ENCODE measurements around the gene PSMD7.

PSMD7 gene

GRCh38 chr16:74296432-74297144 lies at the start of gene PSMD7:
Gene PSMD7, plus strand, starts transcription at chr16:74296814. Its CDS starts 101 bp downstream, at chr16:74296915.
- Histone ChIP-seq H3K9ac (ENCODE audit: low read depth in 1 of 2, low read length in 2 of 2) (peak within 1 kb of the TSS; percentile 93 to 94), H3K27me3 (ENCODE audit: control insufficient read depth in 1 of 2, insufficient read depth in 2 of 2, low read length in 2 of 2) (no peaks in the 10 kb centered on the region), H3K4me3 (ENCODE audit: low read depth in 1 of 2, low read length in 2 of 2) (peak within 1 kb of the TSS; percentile 80 to 99), H3K36me3 (ENCODE audit: control insufficient read depth in 1 of 2, insufficient read depth in 2 of 2, low read length in 2 of 2) (peaks cover 11 to 24% of the 10 kb centered on the region in 2 donors), H3K9me3 (ENCODE audit: control insufficient read depth in 1 of 2, low read length in 2 of 2) (peaks cover 4 to 7% of the 10 kb centered on the region in 2 donors), H3K4me1 (ENCODE audit: control insufficient read depth in 1 of 2, insufficient read depth in 2 of 2, low read length in 2 of 2) (peaks cover 17 to 24% of the 10 kb centered on the region in 2 donors), H3K27ac (ENCODE audit: low read depth, low read length) (peak within 1 kb of the TSS; percentile 95)

- Histone ChIP-seq H3K9ac (ENCODE audit: low read depth in 1 of 2, low read length in 2 of 2) (no peak overlapping the region), H3K4me1 (ENCODE audit: control insufficient read depth in 1 of 2, insufficient read depth in 2 of 2, low read length in 2 of 2) (no peaks in the 10 kb centered on the region), H3K27me3 (ENCODE audit: control insufficient read depth in 1 of 2, insufficient read depth in 2 of 2, low read length in 2 of 2) (no peaks in the 10 kb centered on the region), H3K9me3 (ENCODE audit: control insufficient read depth in 1 of 2, low read length in 2 of 2) (no peaks in the 10 kb centered on the region), H3K36me3 (ENCODE audit: control insufficient read depth in 1 of 2, insufficient read depth in 2 of 2, low read length in 2 of 2) (no peaks in the 10 kb centered on the region), H3K27ac (ENCODE audit: low read depth, low read length) (no peak overlapping the region), H3K4me3 (ENCODE audit: low read depth in 1 of 2, low read length in 2 of 2) (no peak overlapping the region)
These were observed 47.4 kb upstream of the PSMD7 start for GRCh38 chr16:74249254-74249653.

- Histone ChIP-seq H3K36me3 (ENCODE audit: control insufficient read depth in 1 of 2, insufficient read depth in 2 of 2, low read length in 2 of 2) (no peaks in the 10 kb centered on the region), H3K27ac (ENCODE audit: low read depth, low read length) (no peak overlapping the region), H3K9me3 (ENCODE audit: control insufficient read depth in 1 of 2, low read length in 2 of 2) (no peaks in the 10 kb centered on the region), H3K4me1 (ENCODE audit: control insufficient read depth in 1 of 2, insufficient read depth in 2 of 2, low read length in 2 of 2) (no peaks in the 10 kb centered on the region), H3K9ac (ENCODE audit: low read depth in 1 of 2, low read length in 2 of 2) (no peak overlapping the region), H3K4me3 (ENCODE audit: low read depth in 1 of 2, low read length in 2 of 2) (no peak overlapping the region), H3K27me3 (ENCODE audit: control insufficient read depth in 1 of 2, insufficient read depth in 2 of 2, low read length in 2 of 2) (no peaks in the 10 kb centered on the region)
These were observed 46.8 kb upstream of the PSMD7 start for GRCh38 chr16:74249846-74250245.

GRCh38 chr16:74252329-74252728 lies 44.3 kb upstream of the PSMD7 start:
- Histone ChIP-seq H3K27me3 (ENCODE audit: control insufficient read depth in 1 of 2, insufficient read depth in 2 of 2, low read length in 2 of 2) (no peaks in the 10 kb centered on the region), H3K4me3 (ENCODE audit: low read depth in 1 of 2, low read length in 2 of 2) (no peak overlapping the region), H3K9ac (ENCODE audit: low read depth in 1 of 2, low read length in 2 of 2) (no peak overlapping the region), H3K36me3 (ENCODE audit: control insufficient read depth in 1 of 2, insufficient read depth in 2 of 2, low read length in 2 of 2) (no peaks in the 10 kb centered on the region), H3K27ac (ENCODE audit: low read depth, low read length) (no peak overlapping the region), H3K9me3 (ENCODE audit: control insufficient read depth in 1 of 2, low read length in 2 of 2) (no peaks in the 10 kb centered on the region), H3K4me1 (ENCODE audit: control insufficient read depth in 1 of 2, insufficient read depth in 2 of 2, low read length in 2 of 2) (no peaks in the 10 kb centered on the region)

GRCh38 chr16:74253161-74253938 lies 43.3 kb upstream of the PSMD7 start:
- H3K27me3 ChIP-seq (ENCODE audit: control insufficient read depth in 1 of 2, insufficient read depth in 2 of 2, low read length in 2 of 2) = no peaks in the 10 kb centered on the region
- no peaks in the 10 kb centered on the region for H3K36me3 ChIP-seq (ENCODE audit: control insufficient read depth in 1 of 2, insufficient read depth in 2 of 2, low read length in 2 of 2)
- no peaks in the 10 kb centered on the region for H3K9me3 ChIP-seq (ENCODE audit: control insufficient read depth in 1 of 2, low read length in 2 of 2)
- H3K4me1 ChIP-seq (ENCODE audit: control insufficient read depth in 1 of 2, insufficient read depth in 2 of 2, low read length in 2 of 2) = no peaks in the 10 kb centered on the region
- H3K27ac ChIP-seq (ENCODE audit: low read depth, low read length) = no peak overlapping the region
- H3K4me3 ChIP-seq (ENCODE audit: low read depth in 1 of 2, low read length in 2 of 2) = no peak overlapping the region
- no peak overlapping the region for H3K9ac ChIP-seq (ENCODE audit: low read depth in 1 of 2, low read length in 2 of 2)

- Histone ChIP-seq H3K4me3 (ENCODE audit: low read depth in 1 of 2, low read length in 2 of 2) (no peak overlapping the region), H3K9me3 (ENCODE audit: control insufficient read depth in 1 of 2, low read length in 2 of 2) (no peaks in the 10 kb centered on the region), H3K27me3 (ENCODE audit: control insufficient read depth in 1 of 2, insufficient read depth in 2 of 2, low read length in 2 of 2) (no peaks in the 10 kb centered on the region), H3K4me1 (ENCODE audit: control insufficient read depth in 1 of 2, insufficient read depth in 2 of 2, low read length in 2 of 2) (no peaks in the 10 kb centered on the region), H3K36me3 (ENCODE audit: control insufficient read depth in 1 of 2, insufficient read depth in 2 of 2, low read length in 2 of 2) (no peaks in the 10 kb centered on the region), H3K27ac (ENCODE audit: low read depth, low read length) (no peak overlapping the region), H3K9ac (ENCODE audit: low read depth in 1 of 2, low read length in 2 of 2) (no peak overlapping the region)
These were observed 39.6 kb upstream of the PSMD7 start for GRCh38 chr16:74257061-74257460.

GRCh38 chr16:74261068-74261467 lies 35.5 kb upstream of the PSMD7 start:
- H3K27ac ChIP-seq (ENCODE audit: low read depth, low read length) = no peak overlapping the region
- H3K9ac ChIP-seq (ENCODE audit: low read depth in 1 of 2, low read length in 2 of 2) = no peak overlapping the region
- H3K4me3 ChIP-seq (ENCODE audit: low read depth in 1 of 2, low read length in 2 of 2) = no peak overlapping the region
- H3K27me3 ChIP-seq (ENCODE audit: control insufficient read depth in 1 of 2, insufficient read depth in 2 of 2, low read length in 2 of 2) = no peaks in the 10 kb centered on the region
- no peaks in the 10 kb centered on the region for H3K36me3 ChIP-seq (ENCODE audit: control insufficient read depth in 1 of 2, insufficient read depth in 2 of 2, low read length in 2 of 2)
- H3K9me3 ChIP-seq (ENCODE audit: control insufficient read depth in 1 of 2, low read length in 2 of 2) = no peaks in the 10 kb centered on the region
- H3K4me1 ChIP-seq (ENCODE audit: control insufficient read depth in 1 of 2, insufficient read depth in 2 of 2, low read length in 2 of 2) = no peaks in the 10 kb centered on the region

- H3K4me1 ChIP-seq (ENCODE audit: control insufficient read depth in 1 of 2, insufficient read depth in 2 of 2, low read length in 2 of 2) = no peaks in the 10 kb centered on the region
- no peaks in the 10 kb centered on the region for H3K9me3 ChIP-seq (ENCODE audit: control insufficient read depth in 1 of 2, low read length in 2 of 2)
- no peak overlapping the region for H3K4me3 ChIP-seq (ENCODE audit: low read depth in 1 of 2, low read length in 2 of 2)
- no peaks in the 10 kb centered on the region for H3K36me3 ChIP-seq (ENCODE audit: control insufficient read depth in 1 of 2, insufficient read depth in 2 of 2, low read length in 2 of 2)
- H3K27ac ChIP-seq (ENCODE audit: low read depth, low read length) = no peak overlapping the region
- H3K9ac ChIP-seq (ENCODE audit: low read depth in 1 of 2, low read length in 2 of 2) = no peak overlapping the region
- H3K27me3 ChIP-seq (ENCODE audit: control insufficient read depth in 1 of 2, insufficient read depth in 2 of 2, low read length in 2 of 2) = no peaks in the 10 kb centered on the region
These were observed 31.8 kb upstream of the PSMD7 start for GRCh38 chr16:74264811-74265210.

GRCh38 chr16:74268372-74268782 lies 28.2 kb upstream of the PSMD7 start:
- Histone ChIP-seq H3K9ac (ENCODE audit: low read depth in 1 of 2, low read length in 2 of 2) (no peak overlapping the region), H3K36me3 (ENCODE audit: control insufficient read depth in 1 of 2, insufficient read depth in 2 of 2, low read length in 2 of 2) (no peaks in the 10 kb centered on the region), H3K9me3 (ENCODE audit: control insufficient read depth in 1 of 2, low read length in 2 of 2) (no peaks in the 10 kb centered on the region), H3K4me3 (ENCODE audit: low read depth in 1 of 2, low read length in 2 of 2) (no peak overlapping the region), H3K27ac (ENCODE audit: low read depth, low read length) (no peak overlapping the region), H3K27me3 (ENCODE audit: control insufficient read depth in 1 of 2, insufficient read depth in 2 of 2, low read length in 2 of 2) (no peaks in the 10 kb centered on the region), H3K4me1 (ENCODE audit: control insufficient read depth in 1 of 2, insufficient read depth in 2 of 2, low read length in 2 of 2) (no peaks in the 10 kb centered on the region)

- no peaks in the 10 kb centered on the region for H3K9me3 ChIP-seq (ENCODE audit: control insufficient read depth in 1 of 2, low read length in 2 of 2)
- H3K36me3 ChIP-seq (ENCODE audit: control insufficient read depth in 1 of 2, insufficient read depth in 2 of 2, low read length in 2 of 2) = no peaks in the 10 kb centered on the region
- H3K4me1 ChIP-seq (ENCODE audit: control insufficient read depth in 1 of 2, insufficient read depth in 2 of 2, low read length in 2 of 2) = no peaks in the 10 kb centered on the region
- H3K9ac ChIP-seq (ENCODE audit: low read depth in 1 of 2, low read length in 2 of 2) = no peak overlapping the region
- no peak overlapping the region for H3K27ac ChIP-seq (ENCODE audit: low read depth, low read length)
- H3K4me3 ChIP-seq (ENCODE audit: low read depth in 1 of 2, low read length in 2 of 2) = no peak overlapping the region
- H3K27me3 ChIP-seq (ENCODE audit: control insufficient read depth in 1 of 2, insufficient read depth in 2 of 2, low read length in 2 of 2) = no peaks in the 10 kb centered on the region
These were observed 24.7 kb upstream of the PSMD7 start for GRCh38 chr16:74271872-74272271.

All from duodenal mucosa (tissue), 2 donors.